Smooth muscle cell (in vitro differentiated cells): ENCODE results near the gene PPM1H. TPM values are rescaled to one million over a fixed set of nuclear protein-coding genes. Genes with fewer than 3 reads are reported as not detected.

Experiments used
- DNase-seq: peaks from one replicate; lab custom pipeline; 2025; ENCODE audit not compliant: unreplicated experiment; lab: John Stamatoyannopoulos, UW
- H2AFZ ChIP-seq: fragments of 200-600 bp; sonication (generic); 2 replicates; pipeline ENCODE4 v1.6.0; 2016; ENCODE audit warnings: antibody characterized with exemption, low read depth, mild to moderate bottlenecking
- H3F3A ChIP-seq: fragments of 200-600 bp; sonication (generic); 2 replicates; pipeline ENCODE4 v1.6.0; 2017; ENCODE audit warnings: antibody characterized with exemption, low read depth
- H3K27ac ChIP-seq: fragments of 200-600 bp; sonication (generic); 2 replicates; pipeline ENCODE4 v1.5.1; 2016; ENCODE audit warnings: low read depth, mild to moderate bottlenecking
- H3K27me3 ChIP-seq: fragments of 200-600 bp; sonication (generic); 2 replicates; pipeline ENCODE4 v1.6.1; 2016; ENCODE audit warnings: low read depth, mild to moderate bottlenecking
- H3K36me3 ChIP-seq: fragments of 200-600 bp; sonication (generic); 2 replicates; pipeline ENCODE4 v1.5.1; 2016; ENCODE audit warnings: low read depth
- H3K4me1 ChIP-seq: fragments of 200-600 bp; sonication (generic); 2 replicates; pipeline ENCODE4 v1.5.1; 2016; ENCODE audit warnings: low read depth
- H3K4me2 ChIP-seq: fragments of 200-600 bp; sonication (generic); 2 replicates; pipeline ENCODE4 v1.6.0; 2016; ENCODE audit warnings: mild to moderate bottlenecking
- H3K4me3 ChIP-seq: fragments of 200-600 bp; sonication (generic); 2 replicates; pipeline ENCODE4 v1.5.1; 2016; ENCODE audit warnings: mild to moderate bottlenecking
- H3K79me2 ChIP-seq: fragments of 200-600 bp; sonication (generic); 2 replicates; pipeline ENCODE4 v1.6.0; 2016; ENCODE audit warnings: low read depth, mild to moderate bottlenecking
- H3K9ac ChIP-seq: fragments of 200-600 bp; sonication (generic); 2 replicates; pipeline ENCODE4 v1.6.0; 2016; ENCODE audit warnings: low read depth
- H3K9me3 ChIP-seq: fragments of 200-600 bp; sonication (generic); replicated peaks from 2 replicates; pipeline ENCODE4 v1.5.1; 2016; ENCODE audit warnings: low read depth
- H4K20me1 ChIP-seq: fragments of 200-600 bp; sonication (generic); 2 replicates; pipeline ENCODE4 v1.6.0; 2016; ENCODE audit warnings: low read depth
- CTCF ChIP-seq: fragments of 200-600 bp; sonication (generic); IDR thresholded peaks from 2 replicates; pipeline ENCODE4 v1.5.1; 2017; ENCODE audit warnings: borderline replicate concordance, mild to moderate bottlenecking, antibody characterized with exemption; ENCODE audit not compliant: insufficient read depth, poor library complexity, severe bottlenecking
- WGBS: methylation state at CpG from one replicate; pipeline ENCODE4 v1.1.7; 2016; ENCODE audit warnings: low lambda C conversion rate; 5-methylcytosine and 5-hydroxymethylcytosine counted together
- polyA plus RNA-seq: library from polyadenylated mRNA; unstranded; fragments of >200 nt; fragmentation: Nextera tagmentation; extraction: Ambion mirVana; gene quantifications from 2 replicates; pipeline ENCODE4 v1.2.1, GENCODE V29; 2016
- total RNA-seq: library from RNA; depleted of rRNA; stranded (reverse); fragments of >200 nt; gene quantifications from 2 replicates; pipeline ENCODE4 v1.2.3, GENCODE V29; 2014

The PPM1H gene
- total and polyA plus RNA-seq, 2 experiments from 2014 or later = 0.56 to 3.6 TPM

- Histone ChIP-seq H3K4me1 (peaks cover 41% of the 10 kb centered on the region), H3K4me3 (no peak overlapping the region), H4K20me1 (no peaks in the 10 kb centered on the region), H3K79me2 (no peaks in the 10 kb centered on the region), H3K4me2 (no peak overlapping the region), H3K9me3 (no peaks in the 10 kb centered on the region), H3K27me3 (no peaks in the 10 kb centered on the region), H3K27ac (no peak overlapping the region), H2AFZ (no peak overlapping the region), H3F3A (no peaks in the 10 kb centered on the region), H3K9ac (no peak overlapping the region), H3K36me3 (no peaks in the 10 kb centered on the region)
- 83% methylated on average over 7 of the region's 7 CpGs for whole genome bisulfite sequencing
- no peak for TF ChIP-seq CTCF
- no peak for DNase-seq
These were observed 276.0 kb downstream of the PPM1H start for GRCh38 chr12:62658910-62659309.

GRCh38 chr12:62657363-62657632 is 277.7 kb downstream of the PPM1H start:
- Histone ChIP-seq H3K4me3 (no peak overlapping the region), H3K4me1 (peaks cover 55% of the 10 kb centered on the region), H2AFZ (no peak overlapping the region), H3K79me2 (no peaks in the 10 kb centered on the region), H3K27ac (no peak overlapping the region), H3K4me2 (no peak overlapping the region), H3K27me3 (no peaks in the 10 kb centered on the region), H4K20me1 (no peaks in the 10 kb centered on the region), H3K9me3 (no peaks in the 10 kb centered on the region), H3K9ac (no peak overlapping the region), H3F3A (no peaks in the 10 kb centered on the region), H3K36me3 (no peaks in the 10 kb centered on the region)
- 30% methylated on average over 1 of the region's 1 CpG for WGBS
- no peak for DNase-seq
- TF ChIP-seq CTCF = no peak

GRCh38 chr12:62656591-62657362 is 278.2 kb downstream of the PPM1H start:
- WGBS = 77% methylated on average over 6 of the region's 6 CpGs
- H2AFZ ChIP-seq = no peak overlapping the region
- no peaks in the 10 kb centered on the region for H3K27me3 ChIP-seq

More at GRCh38 chr12:62656591-62657362, 278.2 kb downstream of the PPM1H start:
- no peak overlapping the region for H3K27ac ChIP-seq
- no peak overlapping the region for H3K9ac ChIP-seq
- H3K4me1 ChIP-seq = peaks cover 55% of the 10 kb centered on the region
- no peaks in the 10 kb centered on the region for H3K36me3 ChIP-seq
- no peak overlapping the region for H3K4me2 ChIP-seq
- H4K20me1 ChIP-seq = no peaks in the 10 kb centered on the region
- no peak overlapping the region for H3K4me3 ChIP-seq
- no peaks in the 10 kb centered on the region for H3K9me3 ChIP-seq
- TF ChIP-seq CTCF = no peak
- no peaks in the 10 kb centered on the region for H3K79me2 ChIP-seq
- DNase-seq = no peak
- H3F3A ChIP-seq = no peaks in the 10 kb centered on the region
